ENCODE measurements around the gene SERPINA5. TPM values are rescaled to one million over a fixed set of nuclear protein-coding genes. Genes with fewer than 3 reads are reported as not detected.

SERPINA5 gene
- total RNA-seq, 2 donors from 2014 or later, result 3.3 to 7.7 TPM

DNA sequence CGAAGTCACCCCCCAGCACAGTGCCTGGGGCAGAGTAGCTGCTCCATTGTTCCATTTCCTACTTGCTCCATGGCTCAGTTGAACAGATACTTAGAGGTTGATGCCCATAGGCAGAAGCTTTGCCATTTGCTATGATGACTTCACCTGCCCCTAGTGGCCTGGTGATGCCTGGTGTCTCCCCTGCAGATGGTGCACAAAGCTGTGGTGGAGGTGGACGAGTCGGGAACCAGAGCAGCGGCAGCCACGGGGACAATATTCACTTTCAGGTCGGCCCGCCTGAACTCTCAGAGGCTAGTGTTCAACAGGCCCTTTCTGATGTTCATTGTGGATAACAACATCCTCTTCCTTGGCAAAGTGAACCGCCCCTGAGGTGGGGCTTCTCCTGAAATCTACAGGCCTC is 10.6 kb downstream of the SERPINA5 start:
- H3K4me3 ChIP-seq, result no peak overlapping the region
- H3K36me3 ChIP-seq, result no peaks in the 10 kb centered on the region
- H3K27me3 ChIP-seq, result no peaks in the 10 kb centered on the region
- no peak overlapping the region for H3K27ac ChIP-seq
- no peaks in the 10 kb centered on the region for H3K9me3 ChIP-seq
- DNase-seq (ENCODE audit: low spot score), result no peak
- peaks cover 0 to 12% of the 10 kb centered on the region in 2 donors for H3K4me1 ChIP-seq
- TF ChIP-seq, protein P1, sequence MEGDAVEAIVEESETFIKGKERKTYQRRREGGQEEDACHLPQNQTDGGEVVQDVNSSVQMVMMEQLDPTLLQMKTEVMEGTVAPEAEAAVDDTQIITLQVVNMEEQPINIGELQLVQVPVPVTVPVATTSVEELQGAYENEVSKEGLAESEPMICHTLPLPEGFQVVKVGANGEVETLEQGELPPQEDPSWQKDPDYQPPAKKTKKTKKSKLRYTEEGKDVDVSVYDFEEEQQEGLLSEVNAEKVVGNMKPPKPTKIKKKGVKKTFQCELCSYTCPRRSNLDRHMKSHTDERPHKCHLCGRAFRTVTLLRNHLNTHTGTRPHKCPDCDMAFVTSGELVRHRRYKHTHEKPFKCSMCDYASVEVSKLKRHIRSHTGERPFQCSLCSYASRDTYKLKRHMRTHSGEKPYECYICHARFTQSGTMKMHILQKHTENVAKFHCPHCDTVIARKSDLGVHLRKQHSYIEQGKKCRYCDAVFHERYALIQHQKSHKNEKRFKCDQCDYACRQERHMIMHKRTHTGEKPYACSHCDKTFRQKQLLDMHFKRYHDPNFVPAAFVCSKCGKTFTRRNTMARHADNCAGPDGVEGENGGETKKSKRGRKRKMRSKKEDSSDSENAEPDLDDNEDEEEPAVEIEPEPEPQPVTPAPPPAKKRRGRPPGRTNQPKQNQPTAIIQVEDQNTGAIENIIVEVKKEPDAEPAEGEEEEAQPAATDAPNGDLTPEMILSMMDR (IDR thresholded peaks at IDR 0.05), result no peak

DNA sequence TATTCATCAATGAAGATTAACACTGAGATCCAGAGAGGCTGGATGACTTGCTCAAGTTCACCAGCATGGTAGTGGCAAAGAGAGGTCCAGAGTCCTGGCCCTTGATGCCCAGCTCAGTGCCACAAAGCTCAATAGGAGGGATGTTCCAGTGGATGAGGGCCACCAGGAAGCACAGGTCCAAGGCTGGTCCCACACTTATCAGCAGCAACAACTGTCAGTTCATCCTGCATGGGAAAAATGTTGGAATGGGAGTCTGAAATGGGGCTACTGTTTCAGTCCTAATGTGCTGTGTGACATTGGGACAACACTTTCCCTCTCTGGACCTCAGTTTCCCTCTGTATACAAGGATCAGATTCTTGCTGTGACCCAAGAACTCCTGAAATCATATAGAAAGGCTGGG is 11.2 kb downstream of the SERPINA5 start:
- peaks cover 0 to 12% of the 10 kb centered on the region in 2 donors for H3K4me1 ChIP-seq
- no peaks in the 10 kb centered on the region for H3K27me3 ChIP-seq
- TF ChIP-seq, protein P1 (IDR thresholded peaks at IDR 0.05), result no peak
- H3K4me3 ChIP-seq, result no peak overlapping the region
- DNase-seq (ENCODE audit: low spot score), result no peak
- H3K36me3 ChIP-seq, result no peaks in the 10 kb centered on the region
- no peak overlapping the region for H3K27ac ChIP-seq
- no peaks in the 10 kb centered on the region for H3K9me3 ChIP-seq

DNA sequence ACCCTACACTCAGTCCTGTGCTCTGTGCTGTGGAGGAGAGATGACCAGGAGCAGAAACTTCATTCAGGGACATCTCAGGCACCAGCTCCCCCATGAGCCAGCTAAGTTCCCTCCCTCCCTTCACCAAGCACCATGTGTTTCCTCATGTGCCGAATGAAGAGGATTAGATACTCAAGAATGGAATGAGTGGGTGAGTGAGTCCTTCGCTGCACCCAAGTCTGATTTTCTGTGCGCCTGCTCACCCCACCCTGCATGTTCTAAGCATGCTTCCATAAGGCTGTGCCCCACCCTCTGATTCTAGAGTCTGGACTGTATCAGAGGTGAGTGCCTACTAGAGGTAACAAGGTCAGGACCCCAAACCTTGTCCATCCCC is 12.1 kb downstream of the SERPINA5 start:
- H3K27me3 ChIP-seq, result no peaks in the 10 kb centered on the region
- TF ChIP-seq, protein P1 (IDR thresholded peaks at IDR 0.05), result no peak
- no peaks in the 10 kb centered on the region for H3K36me3 ChIP-seq
- peaks cover 0 to 13% of the 10 kb centered on the region in 2 donors for H3K4me1 ChIP-seq
- H3K4me3 ChIP-seq, result no peak overlapping the region
- H3K9me3 ChIP-seq, result no peaks in the 10 kb centered on the region
- DNase-seq (ENCODE audit: low spot score), result no peak
- no peak overlapping the region for H3K27ac ChIP-seq

DNA sequence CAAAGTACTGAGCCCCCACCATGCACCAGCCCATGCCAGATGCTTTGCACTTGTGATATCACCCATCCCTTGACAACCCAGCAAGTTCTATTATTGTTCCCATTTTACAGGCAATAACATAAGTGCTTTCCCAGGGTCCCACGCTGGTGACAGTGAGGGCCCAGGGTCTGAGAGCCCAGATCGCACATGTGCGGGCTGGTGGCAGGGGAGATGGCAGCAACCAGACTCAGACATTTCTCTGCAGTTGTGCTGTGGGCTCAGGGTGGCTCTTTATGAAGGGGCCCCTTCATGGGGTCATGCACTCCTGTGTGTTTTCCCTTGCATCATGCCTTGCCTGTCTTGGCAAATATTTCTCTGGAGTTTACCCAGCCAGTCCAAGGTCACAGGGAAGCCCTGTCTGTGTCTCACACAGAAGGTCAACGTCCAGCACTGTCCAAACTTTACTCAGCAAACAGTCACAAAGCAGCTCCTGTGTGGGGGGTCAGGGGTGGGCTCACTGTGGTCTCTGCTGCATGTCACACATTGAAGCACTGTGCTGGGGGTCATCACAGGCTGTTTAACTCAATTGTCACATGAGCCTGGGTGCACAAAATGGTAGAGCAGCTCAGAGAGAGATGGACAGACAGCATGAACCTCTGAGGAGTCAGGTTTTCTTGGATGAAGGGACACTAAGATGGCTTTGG is 12.7 kb downstream of the SERPINA5 start:
- Histone ChIP-seq H3K4me1 (peaks cover 0 to 18% of the 10 kb centered on the region in 2 donors), H3K4me3 (no peak overlapping the region), H3K27ac (no peak overlapping the region), H3K27me3 (no peaks in the 10 kb centered on the region), H3K36me3 (no peaks in the 10 kb centered on the region), H3K9me3 (no peaks in the 10 kb centered on the region)
- no peak for DNase-seq (ENCODE audit: low spot score)
- TF ChIP-seq, protein P1 (IDR thresholded peaks at IDR 0.05), result no peak

DNA sequence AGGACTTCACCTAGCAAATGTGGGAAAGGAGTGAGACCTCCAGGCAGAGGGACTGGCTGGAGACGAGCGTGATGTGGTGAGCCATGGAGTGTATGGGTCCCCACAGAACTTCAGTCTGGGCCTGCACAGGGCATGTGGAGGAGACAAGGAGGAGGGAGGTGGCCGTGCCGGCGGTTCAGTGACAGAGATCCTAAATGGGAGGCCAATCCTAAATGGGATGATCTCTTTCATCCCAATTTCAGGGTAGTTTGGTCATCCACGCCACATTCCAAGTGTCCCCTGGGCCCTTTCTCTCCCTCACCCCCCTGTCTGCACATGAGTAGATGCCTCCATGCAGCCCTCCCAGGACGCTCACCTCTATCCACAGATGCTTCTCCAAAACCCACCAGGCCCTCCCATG is 13.2 kb downstream of the SERPINA5 start:
- Histone ChIP-seq H3K27me3 (no peaks in the 10 kb centered on the region), H3K4me3 (no peak overlapping the region), H3K9me3 (no peaks in the 10 kb centered on the region), H3K27ac (no peak overlapping the region), H3K36me3 (no peaks in the 10 kb centered on the region), H3K4me1 (peaks cover 0 to 23% of the 10 kb centered on the region in 2 donors)
- DNase-seq (ENCODE audit: low spot score), result no peak
- TF ChIP-seq, protein P1 (IDR thresholded peaks at IDR 0.05), result no peak

DNA sequence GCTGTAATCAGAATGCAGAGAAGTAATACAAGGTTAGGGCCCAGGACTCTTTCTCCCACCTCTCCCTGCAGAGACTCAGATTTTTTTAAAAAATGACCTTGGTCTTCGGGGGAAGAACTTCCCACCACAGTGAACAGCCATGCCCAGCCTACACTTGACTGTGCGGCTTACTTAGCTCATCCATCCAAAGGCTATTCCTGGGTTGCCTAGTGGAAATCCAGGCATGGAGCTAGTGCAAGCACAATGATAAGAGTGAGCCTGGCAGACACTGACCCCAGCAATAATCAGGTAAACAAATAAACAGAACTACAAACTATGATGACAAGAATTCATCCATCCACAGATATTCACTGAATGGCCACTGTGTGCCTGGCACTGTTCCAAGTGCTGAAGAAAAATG is 14.7 kb downstream of the SERPINA5 start:
- no peak overlapping the region for H3K27ac ChIP-seq
- no peak overlapping the region for H3K4me3 ChIP-seq
- H3K9me3 ChIP-seq, result no peaks in the 10 kb centered on the region
- no peaks in the 10 kb centered on the region for H3K36me3 ChIP-seq
- no peaks in the 10 kb centered on the region for H3K27me3 ChIP-seq
- TF ChIP-seq, protein P1 (IDR thresholded peaks at IDR 0.05), result no peak
- DNase-seq (ENCODE audit: low spot score), result no peak
- H3K4me1 ChIP-seq, result peaks cover 0 to 37% of the 10 kb centered on the region in 2 donors
